Smooth muscle cell of trachea (primary cell): Measurements from ENCODE around the gene EIF4A3. TPM values are rescaled to one million over a fixed set of nuclear protein-coding genes. Genes with fewer than 3 reads are reported as not detected.

Source experiments
- total RNA-seq: library from RNA; depleted of rRNA; stranded (reverse); fragments of >200 nt; gene quantifications from 2 replicates; pipeline ENCODE4 v1.2.1, GENCODE V29; 2014

The EIF4A3 gene
- 147 and 179 TPM in 2 replicates for total RNA-seq

DNA sequence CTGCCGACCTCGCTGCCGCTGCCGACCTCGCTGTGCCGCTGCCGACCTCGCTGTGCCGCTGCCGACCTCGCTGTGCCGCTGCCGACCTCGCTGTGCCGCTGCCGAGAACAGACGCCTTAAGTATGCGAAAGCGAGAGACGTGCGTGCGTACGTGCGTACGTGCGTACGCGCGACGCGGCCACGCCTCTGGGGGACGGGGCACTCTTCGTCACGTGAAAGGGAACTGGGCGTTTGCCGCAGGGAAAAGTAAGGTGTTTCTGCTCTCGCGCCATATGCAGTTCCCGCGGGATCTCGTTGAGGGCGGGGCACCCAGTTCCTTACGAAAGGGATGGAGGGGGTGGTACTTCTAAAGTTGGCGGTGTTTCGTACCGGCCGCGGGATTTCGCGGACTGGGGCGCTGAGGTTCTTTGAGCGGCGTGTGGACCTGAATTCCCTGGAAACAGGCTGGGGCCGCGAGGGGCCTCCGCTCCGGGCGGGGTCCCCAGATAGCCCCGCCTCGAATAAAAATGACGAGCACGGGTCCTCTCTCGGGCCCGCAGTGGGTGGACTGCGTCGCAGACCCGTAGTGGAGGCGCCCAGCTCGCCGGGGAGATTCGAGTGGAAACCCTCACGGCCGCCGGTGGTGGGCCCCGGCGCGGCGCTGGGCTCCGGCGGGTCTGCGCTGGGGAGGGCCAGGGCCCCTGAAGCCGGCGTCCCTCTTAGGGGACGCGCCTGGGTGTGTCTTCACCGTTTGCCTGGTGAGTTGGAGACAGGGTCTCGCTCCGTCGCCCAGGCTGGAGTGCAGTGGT, at the start of gene EIF4A3:
Gene EIF4A3 (minus strand): TSS at position 94 of the 788 bp plus-strand sequence. CDS start 167 bp downstream, outside the sequence.

DNA sequence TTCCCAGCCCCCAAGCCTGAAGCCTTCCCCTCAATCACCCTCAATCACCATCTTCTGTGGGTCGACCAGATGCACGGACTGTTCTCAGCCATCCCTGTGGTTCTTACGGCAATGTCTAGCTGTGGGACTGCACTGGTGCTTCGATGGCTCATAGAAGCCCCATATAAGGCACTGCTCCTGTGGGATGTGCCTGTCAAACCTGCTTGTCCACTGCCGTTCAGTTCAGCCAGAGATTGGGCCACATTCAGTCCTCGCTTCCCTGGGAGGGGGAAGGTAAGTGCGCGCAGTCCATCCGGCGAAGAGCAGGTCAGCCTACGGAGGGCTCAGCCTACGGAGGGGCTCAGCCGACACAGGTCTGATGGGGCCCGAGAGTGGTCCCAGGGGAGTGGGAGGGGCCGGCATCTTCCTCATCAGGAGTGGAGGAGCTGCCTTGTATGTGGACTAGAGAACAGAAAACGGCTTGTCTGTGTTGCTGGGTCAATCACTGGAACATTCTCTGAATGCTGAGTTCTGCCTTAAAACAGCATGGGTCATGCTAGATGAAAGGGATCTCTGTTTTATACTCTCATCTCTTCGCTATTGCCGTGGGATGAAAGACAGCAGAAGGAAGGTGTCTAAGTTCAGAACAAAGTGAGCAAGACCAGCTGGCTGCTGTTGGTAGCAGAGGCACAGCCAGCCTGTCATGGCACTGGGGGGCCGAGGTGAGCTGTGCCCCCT, 23.0 kb upstream of the EIF4A3 start, which contains the start of gene CARD14:
Gene CARD14 (plus strand): TSS at position 247 of the 717 bp plus-strand sequence. CDS start 11,409 bp downstream, outside the sequence.

DNA sequence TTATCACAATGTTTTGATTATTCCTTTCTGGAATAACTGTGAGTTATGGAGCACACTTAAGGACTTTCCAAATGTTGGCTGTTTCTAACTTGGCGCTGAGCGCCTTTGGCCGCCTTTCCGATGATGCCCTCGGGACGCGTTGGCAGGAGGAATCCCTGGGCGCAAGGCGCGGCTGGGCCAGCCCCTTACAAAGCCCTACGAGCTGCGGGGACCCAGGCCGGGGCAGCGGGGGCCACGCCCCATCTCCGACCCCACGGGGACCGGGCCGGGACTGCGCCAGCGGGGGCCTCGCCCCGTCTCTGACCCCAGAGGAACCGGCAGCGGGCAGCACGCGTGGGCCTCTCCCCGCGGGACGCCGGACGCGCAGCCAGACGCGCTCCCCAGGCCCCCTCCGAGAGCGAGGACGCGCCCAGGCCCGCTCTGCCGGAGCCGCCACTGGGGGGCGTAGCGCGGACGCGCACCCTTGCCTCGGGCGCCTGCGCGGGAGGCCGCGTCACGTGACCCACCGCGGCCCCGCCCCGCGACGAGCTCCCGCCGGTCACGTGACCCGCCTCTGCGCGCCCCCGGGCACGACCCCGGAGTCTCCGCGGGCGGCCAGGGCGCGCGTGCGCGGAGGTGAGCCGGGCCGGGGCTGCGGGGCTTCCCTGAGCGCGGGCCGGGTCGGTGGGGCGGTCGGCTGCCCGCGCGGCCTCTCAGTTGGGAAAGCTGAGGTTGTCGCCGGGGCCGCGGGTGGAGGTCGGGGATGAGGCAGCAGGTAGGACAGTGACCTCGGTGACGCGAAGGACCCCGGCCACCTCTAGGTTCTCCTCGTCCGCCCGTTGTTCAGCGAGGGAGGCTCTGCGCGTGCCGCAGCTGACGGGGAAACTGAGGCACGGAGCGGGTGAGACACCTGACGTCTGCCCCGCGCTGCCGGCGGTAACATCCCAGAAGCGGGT, 45.6 kb downstream of the EIF4A3 start, which contains the start of gene GAA:
Gene GAA (plus strand): TSS at position 571 of the 935 bp plus-strand sequence. CDS start 3,006 bp downstream, outside the sequence.

Other genes with a start within 250 kb of the EIF4A3 start
- 43.6 and 94.3 TPM in 2 replicates for gene TBC1D16, start 111.3 kb downstream of the EIF4A3 start, total RNA-seq
- gene CCDC40, start 110.5 kb downstream of the EIF4A3 start, total RNA-seq: 2.0 and 4.5 TPM in 2 replicates
- 19.9 and 99.1 TPM in 2 replicates for gene GAA, start 45.5 kb downstream of the EIF4A3 start, total RNA-seq
- gene CARD14, start 22.9 kb upstream of the EIF4A3 start, total RNA-seq: under 0.01 TPM in 2 replicates
- 20.7 and 31.6 TPM in 2 replicates for gene SGSH, start 73.2 kb upstream of the EIF4A3 start, total RNA-seq
- 13.5 and 18.2 TPM in 2 replicates for gene SLC26A11, start 73.3 kb upstream of the EIF4A3 start, total RNA-seq
- 148 and 238 TPM in 2 replicates for gene RNF213, start 113.7 kb upstream of the EIF4A3 start, total RNA-seq